Left renal cortex interstitium (tissue), 4 donors: Measurements from ENCODE around the gene SLC35B4. TPM values are rescaled to one million over a fixed set of nuclear protein-coding genes. Genes with fewer than 3 reads are reported as not detected.
"Not testable (repeated sequence)": the region's sequence is repeated elsewhere in the genome, so short reads cannot be mapped to it uniquely, and the experiment has no call there.

Experiments
- DNase-seq, 4 donors: peaks; one replicate each; pipeline ENCODE4 v3.0.0-alpha.2; 2013; ENCODE audit warnings: low read depth in 4 of 4, low spot score in 2 of 4, missing footprints in 1 of 4
- polyA plus RNA-seq, 4 donors: library from polyadenylated mRNA; unstranded; fragments of 120-200 nt; gene quantifications; one replicate each; pipeline ENCODE4 v1.2.1, GENCODE V29; 2013; ENCODE audit not compliant: insufficient read length in 4 of 4

The SLC35B4 gene
- polyA plus RNA-seq, 4 donors: 20.8 to 32.8 (median 25.3) TPM

- DNase-seq: not testable (repeated sequence)
These were observed 20.7 kb downstream of the SLC35B4 start for GRCh38 chr7:134295982-134296381.

- no peak for DNase-seq
These were observed 23.6 kb downstream of the SLC35B4 start for GRCh38 chr7:134293002-134293740.

- no peak for DNase-seq
These were observed 26.4 kb downstream of the SLC35B4 start for GRCh38 chr7:134290286-134290685.

- no peak for DNase-seq
These were observed 26.9 kb downstream of the SLC35B4 start for GRCh38 chr7:134289841-134290240.

- no peak for DNase-seq
These were observed 27.3 kb downstream of the SLC35B4 start for GRCh38 chr7:134289423-134289822.

GRCh38 chr7:134287916-134288659 lies 28.6 kb downstream of the SLC35B4 start:
- no peak for DNase-seq

GRCh38 chr7:134284952-134285351 lies 31.8 kb downstream of the SLC35B4 start:
- no peak for DNase-seq

GRCh38 chr7:134284011-134284410 lies 32.7 kb downstream of the SLC35B4 start:
- DNase-seq: no peak

GRCh38 chr7:134280508-134280907 lies 36.2 kb downstream of the SLC35B4 start:
- no peak for DNase-seq

GRCh38 chr7:134279898-134280297 lies 36.8 kb downstream of the SLC35B4 start:
- no peak for DNase-seq

- DNase-seq: no peak
These were observed 37.4 kb downstream of the SLC35B4 start for GRCh38 chr7:134279336-134279735.

- no peak for DNase-seq
These were observed 38.1 kb downstream of the SLC35B4 start for GRCh38 chr7:134278502-134279153.

- DNase-seq: no peak
These were observed 39.8 kb downstream of the SLC35B4 start for GRCh38 chr7:134276951-134277350.

GRCh38 chr7:134262322-134262721 lies 54.4 kb downstream of the SLC35B4 start:
- no peak for DNase-seq

- DNase-seq: no peak
These were observed 60.9 kb downstream of the SLC35B4 start for GRCh38 chr7:134255814-134256213.

- no peak for DNase-seq
These were observed 62.4 kb downstream of the SLC35B4 start for GRCh38 chr7:134254311-134254710.

- no peak for DNase-seq
These were observed 68.5 kb downstream of the SLC35B4 start for GRCh38 chr7:134248196-134248595.

- no peak for DNase-seq
These were observed 70.0 kb downstream of the SLC35B4 start for GRCh38 chr7:134246761-134247160.

- DNase-seq: no peak
These were observed 70.4 kb downstream of the SLC35B4 start for GRCh38 chr7:134246347-134246746.

GRCh38 chr7:134245253-134245652 lies 71.5 kb downstream of the SLC35B4 start:
- DNase-seq: no peak
